HuH-7.5 (cell line): ENCODE data around the gene LDB2.
"Not testable (repeated sequence)": the region's sequence is repeated elsewhere in the genome, so short reads cannot be mapped to it uniquely, and the experiment has no call there.

Experiments
- DNase-seq: peaks from one replicate; pipeline ENCODE4 v3.0.0; 2011; ENCODE audit warnings: low spot score

Gene LDB2

DNA sequence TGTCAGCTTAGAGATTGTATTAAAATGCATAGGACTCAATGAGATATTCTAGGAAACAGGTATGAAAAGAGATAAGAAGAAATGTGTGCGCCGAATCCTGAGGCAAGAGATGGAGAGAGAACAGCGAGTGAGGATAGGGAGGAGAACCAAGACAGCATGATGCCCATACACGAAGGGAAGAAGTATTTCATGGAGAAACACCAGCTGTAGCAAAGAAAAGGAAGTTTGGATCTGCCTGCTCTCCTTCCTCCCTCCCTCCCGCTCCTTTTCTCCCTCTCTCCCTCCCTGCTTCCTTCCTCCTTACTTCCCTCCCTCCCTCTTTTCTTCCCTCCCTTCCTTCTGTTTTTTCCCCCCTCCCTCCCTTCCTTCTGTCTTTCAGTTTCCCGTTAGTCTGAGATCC lies 353.6 kb downstream of the LDB2 start:
- DNase-seq: no peak

- no peak for DNase-seq
These were observed 354.2 kb downstream of the LDB2 start for GRCh38 chr4:16544251-16544721.

DNA sequence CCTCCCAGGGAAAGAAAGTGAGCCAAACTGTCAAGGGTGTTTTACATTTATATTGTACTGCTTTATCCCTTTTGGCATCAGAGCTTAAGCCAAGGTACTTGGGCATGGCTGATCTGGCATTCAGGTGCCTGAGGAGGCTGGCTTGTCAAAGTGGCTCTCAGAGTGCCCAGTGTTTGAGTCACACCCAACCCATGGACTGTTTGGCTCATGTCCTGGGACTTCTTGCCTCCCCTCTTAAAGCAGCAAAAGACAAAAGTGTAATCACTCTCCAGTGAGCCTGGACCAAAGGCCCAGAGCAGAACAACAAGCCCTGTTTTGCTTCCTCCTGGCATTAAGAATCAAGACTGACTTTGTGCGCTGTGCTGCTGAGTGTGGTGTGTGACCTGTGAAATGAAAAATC lies 360.5 kb downstream of the LDB2 start:
- DNase-seq: no peak

DNA sequence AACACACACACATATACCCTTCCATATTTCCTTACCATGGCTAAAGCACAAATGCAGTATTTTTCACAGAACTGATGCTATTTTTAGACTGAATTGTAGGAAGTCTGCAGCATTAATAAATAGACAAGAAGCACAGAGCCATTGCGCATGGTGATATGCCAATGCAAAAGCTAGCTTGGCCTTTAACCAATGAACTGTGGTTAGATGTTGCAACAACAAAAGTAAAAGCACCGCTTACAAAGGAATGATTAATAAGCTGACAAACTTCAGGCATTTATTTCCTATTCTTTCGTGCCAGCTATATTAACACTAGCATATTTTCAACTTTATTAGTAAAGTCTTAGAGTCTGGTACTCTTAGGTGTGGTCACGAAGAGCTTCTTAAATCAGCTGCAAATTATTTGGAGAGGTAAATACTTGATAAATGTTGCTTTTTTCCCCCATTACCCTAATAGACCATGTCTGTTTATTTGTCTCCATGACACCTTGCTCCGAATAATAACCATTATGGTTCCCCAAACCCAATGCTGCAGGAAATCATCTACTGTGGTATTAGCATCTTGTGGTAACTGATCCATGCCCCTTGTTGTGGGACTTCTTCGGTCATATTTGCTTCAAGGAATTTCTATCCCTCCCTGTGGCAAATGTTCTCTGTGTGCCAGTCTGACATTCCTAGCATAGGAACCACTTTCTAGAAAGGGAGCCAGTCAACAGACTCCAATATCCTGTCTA lies 366.0 kb downstream of the LDB2 start:
- no peak for DNase-seq

- DNase-seq: no peak
These were observed 367.5 kb downstream of the LDB2 start for GRCh38 chr4:16530688-16531635.

DNA sequence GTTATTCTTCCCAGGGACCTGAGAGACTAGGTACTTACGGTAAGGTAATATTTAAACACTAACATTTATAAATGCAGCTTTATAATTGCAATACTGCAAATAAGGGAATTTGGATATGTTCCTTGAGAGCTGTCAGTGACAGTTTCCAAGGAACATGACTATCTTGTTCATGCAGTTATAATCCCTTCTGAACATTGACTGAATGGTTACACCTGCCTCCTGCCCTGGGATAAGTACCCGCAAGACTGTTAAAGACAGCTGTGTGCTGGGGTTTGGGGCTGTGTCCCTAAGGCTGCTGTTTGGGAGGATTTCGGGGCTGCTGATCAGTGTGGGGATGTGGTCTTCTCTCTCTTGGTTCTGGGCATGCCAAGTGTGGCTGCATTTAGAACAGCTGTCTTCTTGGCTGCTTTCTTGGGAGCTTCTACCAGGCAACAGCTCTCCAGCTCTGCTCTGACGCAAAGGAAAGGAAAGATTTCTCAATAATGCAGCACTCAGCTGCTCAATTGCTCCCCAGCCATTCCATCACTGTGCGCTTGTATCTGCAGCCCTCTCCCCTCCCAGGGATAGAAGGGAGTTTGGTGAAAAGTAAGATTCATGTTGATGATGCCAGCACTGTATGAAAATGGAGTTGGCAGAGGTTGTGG lies 373.4 kb downstream of the LDB2 start:
- no peak for DNase-seq

DNA sequence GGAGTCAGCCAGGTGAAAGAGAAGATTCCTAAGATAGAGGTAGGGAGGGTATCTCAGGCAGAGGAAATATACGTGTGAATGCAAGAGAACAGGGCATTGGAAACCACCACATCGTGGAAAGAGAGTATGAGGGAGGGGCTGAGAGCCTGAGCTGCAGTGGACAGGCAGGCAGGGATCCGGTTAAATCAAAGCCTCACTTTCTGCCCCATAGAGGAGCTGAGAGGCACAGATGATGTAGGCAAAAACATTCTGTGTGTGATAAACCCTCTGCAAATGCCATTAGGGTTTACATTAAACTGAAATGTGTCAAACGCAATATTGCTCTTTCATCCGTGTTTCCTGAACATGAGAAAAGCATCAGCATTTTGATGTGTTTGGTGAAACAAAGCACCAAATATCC lies 374.0 kb downstream of the LDB2 start:
- no peak for DNase-seq

GRCh38 chr4:16523526-16523925 lies 374.9 kb downstream of the LDB2 start:
- DNase-seq: not testable (repeated sequence)

DNA sequence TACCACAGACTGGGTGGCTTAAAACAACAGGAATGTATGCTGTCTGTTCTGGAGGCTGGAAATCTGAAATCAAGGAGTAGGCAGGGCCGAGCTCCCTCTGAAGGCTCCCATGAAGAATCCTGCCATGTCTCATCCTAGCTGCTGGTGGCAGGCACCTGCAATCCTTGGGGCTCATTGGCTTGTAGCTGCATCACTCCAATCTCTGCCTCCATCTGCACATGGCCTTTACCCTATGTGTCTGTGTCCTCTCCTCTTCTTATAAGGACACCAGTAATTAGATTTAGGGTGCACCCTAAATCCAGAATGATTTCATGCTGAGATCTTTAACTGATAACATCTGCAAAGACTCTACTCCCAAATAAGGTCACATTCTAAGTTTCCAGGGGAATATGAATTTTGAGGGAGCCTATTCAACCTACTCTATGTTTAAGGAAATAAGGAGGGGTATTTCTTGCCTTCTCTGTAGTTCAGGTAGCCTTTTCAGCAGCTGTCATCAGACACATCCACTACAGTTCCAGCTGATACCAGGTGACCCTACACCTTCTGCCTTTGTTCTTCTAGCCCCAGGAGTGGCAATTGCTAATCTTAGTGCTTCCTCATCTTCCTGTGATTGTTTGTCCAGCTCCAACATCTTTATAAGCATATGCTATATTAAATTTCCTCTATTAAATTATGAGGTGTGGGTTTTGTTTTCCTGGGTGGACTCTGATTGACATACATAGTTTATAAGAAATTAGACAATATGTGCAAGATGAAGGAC lies 377.1 kb downstream of the LDB2 start:
- DNase-seq: no peak

- DNase-seq: no peak
These were observed 381.5 kb downstream of the LDB2 start for GRCh38 chr4:16516796-16517439.

DNA sequence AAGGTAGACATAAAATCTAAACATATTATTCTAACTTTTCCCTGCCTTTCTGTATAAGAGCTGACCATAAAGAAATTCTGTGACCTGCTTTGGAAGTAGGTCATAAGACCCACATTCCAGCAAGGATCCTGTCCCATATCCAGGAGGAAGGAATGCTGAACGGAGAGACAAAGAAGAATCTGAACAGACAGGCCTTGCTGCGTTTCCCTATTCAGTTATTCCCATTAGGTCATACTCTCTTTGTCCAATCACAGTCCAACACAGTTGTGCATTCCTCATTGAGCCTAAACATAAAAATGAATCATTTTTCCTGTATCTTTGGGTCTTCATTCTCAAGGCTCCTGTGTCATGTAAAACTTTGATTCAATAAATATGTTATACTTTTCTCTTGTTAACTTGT lies 384.6 kb downstream of the LDB2 start:
- DNase-seq: no peak

- DNase-seq: no peak
These were observed 389.5 kb downstream of the LDB2 start for GRCh38 chr4:16508968-16509367.

- DNase-seq: no peak
These were observed 392.7 kb downstream of the LDB2 start for GRCh38 chr4:16505726-16506125.

- DNase-seq: no peak
These were observed 393.2 kb downstream of the LDB2 start for GRCh38 chr4:16505267-16505666.

DNA sequence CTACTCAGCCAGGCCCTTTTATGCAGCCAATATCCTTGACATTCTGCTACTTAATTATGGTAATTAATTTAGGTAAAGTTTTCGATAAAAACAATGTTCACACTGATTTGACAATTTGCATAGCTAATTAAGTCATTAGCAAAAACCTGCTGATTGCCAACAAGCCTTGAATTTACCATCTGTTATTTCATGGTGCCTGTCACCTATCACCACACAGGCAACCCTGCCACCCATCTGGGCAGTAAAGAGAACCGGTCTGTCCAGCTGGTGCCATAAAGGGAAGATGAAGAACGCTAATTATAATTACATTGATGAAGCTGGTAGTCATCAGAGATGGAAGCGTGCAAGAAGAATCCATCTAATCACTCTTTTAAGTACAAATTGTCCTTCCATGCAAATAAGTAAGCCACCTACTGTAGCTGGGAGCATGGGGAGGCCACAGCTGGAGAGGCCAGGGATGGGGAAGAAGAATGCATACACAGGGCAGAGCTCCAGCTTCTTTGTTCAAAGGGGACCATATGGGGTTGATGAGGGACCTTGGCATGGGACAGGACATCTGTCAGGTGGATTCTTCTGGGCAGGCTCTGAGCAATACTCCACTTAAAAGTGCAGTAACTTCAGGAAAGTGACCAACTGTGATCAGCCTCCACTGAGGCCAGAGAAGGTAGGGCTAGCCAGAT lies 394.9 kb downstream of the LDB2 start:
- no peak for DNase-seq

GRCh38 chr4:16498978-16499377 lies 399.5 kb downstream of the LDB2 start:
- DNase-seq: no peak

DNA sequence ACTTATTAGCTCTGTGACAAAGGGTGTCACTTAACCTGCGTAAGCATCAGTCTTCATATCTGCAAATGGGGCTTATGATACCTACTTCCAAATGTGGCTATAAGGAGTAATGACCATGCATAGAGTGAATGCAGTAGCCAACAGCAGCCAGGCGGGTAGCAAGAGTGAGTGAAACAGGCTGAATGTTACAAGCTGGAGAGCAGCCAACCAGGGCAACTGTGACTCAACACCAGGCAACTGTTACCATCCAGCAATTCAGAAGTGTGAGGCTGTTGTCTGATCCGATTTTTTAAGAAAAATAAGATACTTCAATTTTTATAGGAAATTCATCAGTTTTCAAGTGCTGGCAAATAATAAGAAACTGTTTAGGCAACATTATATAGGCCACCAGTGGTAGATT lies 401.9 kb downstream of the LDB2 start:
- no peak for DNase-seq

- no peak for DNase-seq
These were observed 405.6 kb downstream of the LDB2 start for GRCh38 chr4:16492872-16493271.

DNA sequence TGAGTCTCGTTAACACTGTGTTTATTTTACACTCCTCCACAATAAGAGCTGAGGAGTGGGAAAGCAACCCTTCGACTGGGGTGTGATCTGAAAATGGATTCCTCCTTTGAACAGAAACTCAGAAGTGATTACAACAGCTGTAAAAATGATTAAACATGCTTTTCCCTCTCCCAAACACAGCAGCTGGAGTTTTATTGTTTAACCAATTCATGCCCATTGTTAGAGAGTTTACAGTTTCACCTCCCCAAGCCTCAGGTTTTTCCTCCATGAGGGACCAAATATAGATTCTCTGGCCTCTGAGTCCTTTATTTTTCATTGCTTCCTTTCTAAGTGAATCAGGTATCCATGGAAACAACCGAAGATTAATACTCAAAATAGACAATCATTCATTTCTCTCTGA lies 409.2 kb downstream of the LDB2 start:
- no peak for DNase-seq

DNA sequence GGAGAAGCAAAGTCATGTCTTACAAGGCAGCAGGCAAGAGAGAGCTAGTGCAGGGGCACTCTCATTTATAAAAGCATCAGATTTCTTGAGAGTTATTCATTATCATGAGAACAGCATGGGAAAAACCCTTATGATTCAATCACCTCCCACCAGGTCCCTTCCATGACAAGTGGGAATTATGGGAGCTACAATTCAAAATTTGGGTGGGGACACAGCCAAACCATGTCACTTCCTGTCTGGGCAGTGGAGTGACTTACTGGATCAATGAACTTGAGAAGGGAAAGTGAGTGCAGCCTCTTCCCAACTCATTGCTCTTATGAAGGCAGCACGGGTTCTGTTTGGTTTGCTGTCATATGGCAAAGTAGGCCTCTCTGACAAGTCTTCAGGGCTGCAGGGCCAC lies 410.4 kb downstream of the LDB2 start:
- no peak for DNase-seq

- DNase-seq: no peak
These were observed 413.7 kb downstream of the LDB2 start for GRCh38 chr4:16484711-16485110.
